ENCODE data around the gene UBASH3B. TPM values are rescaled to one million over a fixed set of nuclear protein-coding genes. Genes with fewer than 3 reads are reported as not detected.

Gene UBASH3B
- total and polyA plus RNA-seq, 11 donors, result 0.72 to 19.0 (median 1.7) TPM

GRCh38 chr11:122678406-122678805 lies 22.9 kb downstream of the UBASH3B start:
- H3K4me3 ChIP-seq, result no peak overlapping the region
- TF ChIP-seq CTCF (IDR thresholded peaks at IDR 0.05), result no peak
- no peak for TF ChIP-seq POLR2A (IDR thresholded peaks at IDR 0.05)

GRCh38 chr11:122679466-122679865 lies 23.9 kb downstream of the UBASH3B start:
- Histone ChIP-seq H3K4me1 (peaks cover 0 to 16% (median 0%) of the 10 kb centered on the region in 12 donors), H3K27ac (no peak overlapping the region), H3K9me3 (no peaks in the 10 kb centered on the region), H3K4me3 (no peak overlapping the region), H3K27me3 (no peaks in the 10 kb centered on the region), H3K36me3 (no peaks in the 10 kb centered on the region)
- TF ChIP-seq CTCF (IDR thresholded peaks at IDR 0.05) (no peak), POLR2A (IDR thresholded peaks at IDR 0.05) (no peak)
- ATAC-seq, result no peak
- WGBS, 4 donors, result 86 to 99% (median 96%) methylated on average over 2 of the region's 2 CpGs
- intact Hi-C loops (cut with DNase I), result no loop called here
- DNase-seq, result no peak

More at GRCh38 chr11:122678406-122678805, 22.9 kb downstream of the UBASH3B start:
- H3K4me1 ChIP-seq, result peaks cover 0 to 27% (median 0%) of the 10 kb centered on the region in 12 donors
- H3K9me3 ChIP-seq, result no peaks in the 10 kb centered on the region
- DNase-seq (no peak), ATAC-seq (no peak)
- no peaks in the 10 kb centered on the region for H3K36me3 ChIP-seq
- H3K27ac ChIP-seq, result no peak overlapping the region
- H3K27me3 ChIP-seq, result no peaks in the 10 kb centered on the region
- intact Hi-C loops (cut with DNase I), result no loop called here

GRCh38 chr11:122681070-122681469 lies 25.5 kb downstream of the UBASH3B start:
- H3K27ac ChIP-seq, result no peak overlapping the region
- WGBS, 4 donors, result 87 to 91% (median 89%) methylated on average over 3 of the region's 3 CpGs
- ATAC-seq, result no peak

GRCh38 chr11:122681735-122682134 lies 26.2 kb downstream of the UBASH3B start:
- no peak for DNase-seq

More at GRCh38 chr11:122681070-122681469, 25.5 kb downstream of the UBASH3B start:
- intact Hi-C loops (cut with DNase I), result no loop called here
- Histone ChIP-seq H3K4me3 (no peak overlapping the region), H3K9me3 (no peaks in the 10 kb centered on the region), H3K4me1 (peaks cover 0 to 5% (median 0%) of the 10 kb centered on the region in 12 donors), H3K36me3 (no peaks in the 10 kb centered on the region), H3K27me3 (no peaks in the 10 kb centered on the region)
- TF ChIP-seq POLR2A (IDR thresholded peaks at IDR 0.05), result no peak
- no peak for TF ChIP-seq CTCF (IDR thresholded peaks at IDR 0.05)
- DNase-seq, result no peak

More at GRCh38 chr11:122681735-122682134, 26.2 kb downstream of the UBASH3B start:
- no peak for ATAC-seq
- 70 to 86% (median 85%) methylated on average over 6 to 7 of the region's 7 CpGs for WGBS, 4 donors
- Histone ChIP-seq H3K36me3 (no peaks in the 10 kb centered on the region), H3K27ac (no peak overlapping the region), H3K4me3 (no peak overlapping the region), H3K27me3 (no peaks in the 10 kb centered on the region), H3K4me1 (peaks cover 0 to 8% (median 0%) of the 10 kb centered on the region in 12 donors), H3K9me3 (no peaks in the 10 kb centered on the region)
- TF ChIP-seq CTCF (IDR thresholded peaks at IDR 0.05), result no peak
- no peak for TF ChIP-seq POLR2A (IDR thresholded peaks at IDR 0.05)
- intact Hi-C loops (cut with DNase I), result no loop called here
